Glutamatergic neuron (in vitro differentiated cells): Measurements from ENCODE around the gene COX7A2L. TPM values are rescaled to one million over a fixed set of nuclear protein-coding genes. Genes with fewer than 3 reads are reported as not detected.
"Not testable (repeated sequence)": the region's sequence is repeated elsewhere in the genome, so short reads cannot be mapped to it uniquely, and the experiment has no call there.

Experiments
- DNase-seq: peaks from one replicate; pipeline ENCODE4 v3.0.0; 2022
- H3K27ac Mint-ChIP-seq: one replicate; pipeline ENCODE4 v1.8.0; 2020; ENCODE audit warnings: mild to moderate bottlenecking, mixed read lengths, inconsistent platforms; ENCODE audit not compliant: unreplicated experiment
- H3K27me3 Mint-ChIP-seq: one replicate; pipeline ENCODE4 v1.8.0; 2020; ENCODE audit warnings: mild to moderate bottlenecking, moderate library complexity, mixed read lengths, inconsistent platforms; ENCODE audit not compliant: unreplicated experiment
- H3K36me3 Mint-ChIP-seq: one replicate; pipeline ENCODE4 v1.8.0; 2020; ENCODE audit warnings: mild to moderate bottlenecking, mixed read lengths, inconsistent platforms; ENCODE audit not compliant: unreplicated experiment
- H3K4me1 Mint-ChIP-seq: one replicate; pipeline ENCODE4 v1.8.0; 2020; ENCODE audit warnings: mild to moderate bottlenecking, low read depth, mixed read lengths, inconsistent platforms; ENCODE audit not compliant: unreplicated experiment
- H3K4me3 Mint-ChIP-seq: one replicate; pipeline ENCODE4 v1.8.0; 2020; ENCODE audit warnings: mild to moderate bottlenecking, mixed read lengths, inconsistent platforms; ENCODE audit not compliant: unreplicated experiment
- H3K9me3 Mint-ChIP-seq: one replicate; pipeline ENCODE4 v1.8.0; 2020; ENCODE audit warnings: mild to moderate bottlenecking, moderate library complexity, mixed read lengths, inconsistent platforms; ENCODE audit not compliant: unreplicated experiment
- CTCF ChIP-seq: fragments of 200-600 bp; sonication (generic); IDR thresholded peaks from one replicate; pipeline ENCODE4 v1.5.0; 2021; ENCODE audit not compliant: partially characterized antibody, unreplicated experiment
- total RNA-seq: library from RNA; stranded (reverse); fragmentation: NEBNext Ultra II Directional; extraction: Animal tissue kit (Norgen Biotek cat#: 25700); gene quantifications from one replicate; pipeline ENCODE4 v1.2.1, GENCODE V29; 2021; ENCODE audit not compliant: unreplicated experiment

Gene COX7A2L
- total RNA-seq, 1 donor from 2014 or later, result 98.8 TPM

- no peak overlapping the region for H3K27ac Mint-ChIP-seq
- H3K36me3 Mint-ChIP-seq, result no peaks in the 10 kb centered on the region
- no peaks in the 10 kb centered on the region for H3K9me3 Mint-ChIP-seq
Measured at GRCh38 chr2:42385225-42385624, 24.2 kb upstream of the COX7A2L start.

DNA sequence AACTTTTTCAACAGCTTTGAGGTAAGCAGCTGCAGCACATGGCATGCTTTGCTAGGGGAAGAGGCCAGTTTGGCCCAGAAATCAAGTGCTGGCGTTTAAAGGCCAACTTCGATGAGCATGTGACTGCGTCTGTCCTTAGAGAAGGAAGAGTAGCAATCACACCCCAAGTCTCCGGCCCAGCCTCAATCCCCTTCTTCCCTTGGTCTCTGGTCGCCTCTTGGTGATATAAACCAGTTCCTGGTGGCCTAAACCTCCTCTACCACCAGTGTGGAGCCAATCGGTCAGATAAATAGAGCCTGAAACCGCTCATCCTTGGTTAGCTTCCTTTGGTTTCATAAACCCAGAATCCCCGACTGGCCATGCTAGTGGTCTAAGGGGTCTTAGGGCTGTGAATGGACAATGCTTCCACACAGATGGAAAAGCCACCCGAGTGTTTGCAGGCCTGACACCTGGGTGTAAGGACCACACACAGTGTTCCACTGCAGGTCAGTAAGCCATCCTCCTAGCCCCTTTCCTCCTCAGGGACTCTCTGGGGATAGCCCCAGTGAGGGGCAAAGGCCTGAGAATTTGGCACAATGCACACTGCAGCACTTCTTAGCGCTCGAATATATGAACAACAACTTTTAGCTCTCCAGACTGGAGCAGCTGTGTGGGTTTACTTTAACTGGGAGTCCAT, 23.0 kb upstream of the COX7A2L start:
- Mint-ChIP-seq H3K4me3 (no peak overlapping the region), H3K27me3 (peaks cover 2% of the 10 kb centered on the region), H3K4me1 (no peaks in the 10 kb centered on the region), H3K9me3 (no peaks in the 10 kb centered on the region), H3K36me3 (no peaks in the 10 kb centered on the region), H3K27ac (no peak overlapping the region)
- DNase-seq, result no peak
- TF ChIP-seq CTCF, result no peak

More at GRCh38 chr2:42385225-42385624, 24.2 kb upstream of the COX7A2L start:
- no peak for TF ChIP-seq CTCF
- Mint-ChIP-seq H3K4me3 (no peak overlapping the region), H3K27me3 (peaks cover 2% of the 10 kb centered on the region), H3K4me1 (no peaks in the 10 kb centered on the region)
- peak; percentile 50 for DNase-seq

DNA sequence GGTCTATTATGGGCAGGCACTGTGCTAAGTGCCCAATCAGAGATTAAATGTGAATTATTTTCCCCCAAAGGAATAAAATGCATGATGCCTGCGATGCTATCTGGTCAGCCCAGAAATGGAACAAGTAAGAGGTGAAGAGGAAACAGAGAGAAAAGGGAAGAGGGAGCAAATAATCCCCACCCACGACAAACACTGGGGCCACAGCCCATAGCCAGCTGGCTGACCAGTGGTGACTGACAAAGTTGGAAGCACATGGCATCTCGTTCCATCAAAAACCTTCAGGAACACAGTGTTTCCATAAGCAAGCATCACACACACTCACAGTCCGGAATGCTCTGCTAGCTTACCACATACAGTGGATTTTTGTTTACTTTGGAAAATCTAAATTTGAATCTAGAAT, 21.1 kb upstream of the COX7A2L start:
- no peak for TF ChIP-seq CTCF
- H3K27ac Mint-ChIP-seq, result no peak overlapping the region
- no peaks in the 10 kb centered on the region for H3K4me1 Mint-ChIP-seq
- no peak overlapping the region for H3K4me3 Mint-ChIP-seq
- no peaks in the 10 kb centered on the region for H3K36me3 Mint-ChIP-seq
- DNase-seq, result no peak
- H3K27me3 Mint-ChIP-seq, result peaks cover 2% of the 10 kb centered on the region
- H3K9me3 Mint-ChIP-seq, result no peaks in the 10 kb centered on the region

GRCh38 chr2:42380026-42380425, 19.0 kb upstream of the COX7A2L start:
- not testable (repeated sequence) for H3K27ac Mint-ChIP-seq, H3K4me1 Mint-ChIP-seq, H3K9me3 Mint-ChIP-seq, H3K36me3 Mint-ChIP-seq, DNase-seq, H3K27me3 Mint-ChIP-seq, H3K4me3 Mint-ChIP-seq

DNA sequence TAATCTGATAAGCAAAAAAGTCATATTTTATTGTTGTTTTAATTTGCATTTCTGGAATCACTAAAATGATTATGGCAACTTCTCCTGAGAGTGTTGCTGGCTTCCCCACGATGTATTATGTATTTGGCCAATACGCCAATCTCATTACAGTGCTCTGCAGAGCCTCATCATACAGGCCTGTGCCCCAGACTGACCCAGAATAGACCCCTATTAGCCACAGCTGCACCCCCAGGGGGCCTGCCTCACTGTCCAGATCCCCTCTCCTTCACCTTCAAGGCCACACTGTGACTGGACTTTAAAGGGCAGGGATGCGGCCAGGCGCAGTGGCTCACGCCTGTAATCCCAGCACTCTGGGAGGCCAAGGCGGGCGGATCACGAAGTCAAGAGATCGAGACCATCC, 17.4 kb upstream of the COX7A2L start:
- Mint-ChIP-seq H3K27ac (no peak overlapping the region), H3K4me3 (no peak overlapping the region), H3K27me3 (no peaks in the 10 kb centered on the region), H3K36me3 (no peaks in the 10 kb centered on the region), H3K4me1 (peaks cover 2% of the 10 kb centered on the region), H3K9me3 (no peaks in the 10 kb centered on the region)
- TF ChIP-seq CTCF, result no peak
- DNase-seq, result no peak
